Measurements from ENCODE around the gene KCTD5. TPM values are rescaled to one million over a fixed set of nuclear protein-coding genes. Genes with fewer than 3 reads are reported as not detected.

The KCTD5 gene
- total RNA-seq, 2 donors from 2014 or later = 24.1 to 55.0 TPM

DNA sequence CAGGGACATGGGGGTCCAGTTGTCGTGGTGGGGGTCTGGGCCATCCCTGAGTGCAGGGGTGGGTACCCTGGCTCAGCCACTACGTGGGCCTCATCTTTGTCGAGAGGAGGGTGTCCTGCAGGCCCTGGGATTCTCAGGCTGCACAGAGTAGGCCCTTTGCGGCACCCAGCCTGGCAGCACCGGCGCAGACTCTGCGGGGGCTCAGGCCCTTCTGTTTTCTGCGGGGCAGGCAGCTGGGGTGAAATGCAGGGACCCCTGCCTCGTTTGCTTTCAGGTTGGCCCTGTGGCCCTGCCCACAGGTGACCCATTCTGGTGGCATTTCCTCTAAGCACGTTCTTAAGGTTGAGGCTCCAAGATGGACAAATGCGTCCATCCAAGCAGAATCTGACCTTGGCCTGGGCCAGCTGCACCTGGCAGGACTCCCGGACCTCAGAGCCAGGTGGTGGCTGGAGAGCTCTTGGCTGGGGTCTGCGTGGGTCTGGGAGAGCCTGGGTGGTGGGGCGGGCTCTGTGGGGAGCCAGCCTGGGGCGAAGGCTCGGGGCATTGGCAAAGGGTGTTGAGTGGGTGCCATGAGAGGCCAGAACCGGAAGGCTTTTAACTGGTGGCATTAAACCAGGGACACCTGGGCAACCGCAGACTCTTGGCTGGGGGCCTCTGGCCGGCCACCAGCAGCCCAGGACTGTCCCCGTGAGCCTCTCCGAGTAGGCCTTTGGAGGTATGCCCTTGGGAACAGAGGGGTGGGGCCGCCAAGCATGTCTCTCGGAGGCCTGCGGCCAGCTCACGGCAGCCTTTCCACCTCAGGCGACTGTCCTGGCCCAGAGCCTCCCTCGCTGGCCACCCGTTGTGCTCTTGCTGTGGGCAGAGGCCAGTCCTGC lies 20.8 kb downstream of the KCTD5 start:
- Histone ChIP-seq H3K4me1 (replicated peaks) (no peaks in the 10 kb centered on the region), H3K27ac (no peak overlapping the region), H3K27me3 (replicated peaks; ENCODE audit: insufficient read depth) (no peaks in the 10 kb centered on the region), H3K36me3 (peaks cover 0 to 11% of the 10 kb centered on the region in 2 donors), H3K9me3 (no peaks in the 10 kb centered on the region), H3K4me3 (no peak overlapping the region)
- peak; percentile 61 for TF ChIP-seq POLR2AphosphoS5 (IDR thresholded peaks at IDR 0.05)
- TF ChIP-seq, protein P1, sequence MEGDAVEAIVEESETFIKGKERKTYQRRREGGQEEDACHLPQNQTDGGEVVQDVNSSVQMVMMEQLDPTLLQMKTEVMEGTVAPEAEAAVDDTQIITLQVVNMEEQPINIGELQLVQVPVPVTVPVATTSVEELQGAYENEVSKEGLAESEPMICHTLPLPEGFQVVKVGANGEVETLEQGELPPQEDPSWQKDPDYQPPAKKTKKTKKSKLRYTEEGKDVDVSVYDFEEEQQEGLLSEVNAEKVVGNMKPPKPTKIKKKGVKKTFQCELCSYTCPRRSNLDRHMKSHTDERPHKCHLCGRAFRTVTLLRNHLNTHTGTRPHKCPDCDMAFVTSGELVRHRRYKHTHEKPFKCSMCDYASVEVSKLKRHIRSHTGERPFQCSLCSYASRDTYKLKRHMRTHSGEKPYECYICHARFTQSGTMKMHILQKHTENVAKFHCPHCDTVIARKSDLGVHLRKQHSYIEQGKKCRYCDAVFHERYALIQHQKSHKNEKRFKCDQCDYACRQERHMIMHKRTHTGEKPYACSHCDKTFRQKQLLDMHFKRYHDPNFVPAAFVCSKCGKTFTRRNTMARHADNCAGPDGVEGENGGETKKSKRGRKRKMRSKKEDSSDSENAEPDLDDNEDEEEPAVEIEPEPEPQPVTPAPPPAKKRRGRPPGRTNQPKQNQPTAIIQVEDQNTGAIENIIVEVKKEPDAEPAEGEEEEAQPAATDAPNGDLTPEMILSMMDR (IDR thresholded peaks at IDR 0.05) = no peak
- TF ChIP-seq POLR2A (IDR thresholded peaks at IDR 0.05) = no peak
- DNase-seq (ENCODE audit: low spot score) = peak; percentile 43
- intact Hi-C loops (cut with DNase I) = loop anchor here (10.0 kb wide), 1 partner anchor 338 kb away; no protein-coding TSS in a partner anchor
- WGBS = 76% methylated on average over 23 of the region's 28 CpGs

DNA sequence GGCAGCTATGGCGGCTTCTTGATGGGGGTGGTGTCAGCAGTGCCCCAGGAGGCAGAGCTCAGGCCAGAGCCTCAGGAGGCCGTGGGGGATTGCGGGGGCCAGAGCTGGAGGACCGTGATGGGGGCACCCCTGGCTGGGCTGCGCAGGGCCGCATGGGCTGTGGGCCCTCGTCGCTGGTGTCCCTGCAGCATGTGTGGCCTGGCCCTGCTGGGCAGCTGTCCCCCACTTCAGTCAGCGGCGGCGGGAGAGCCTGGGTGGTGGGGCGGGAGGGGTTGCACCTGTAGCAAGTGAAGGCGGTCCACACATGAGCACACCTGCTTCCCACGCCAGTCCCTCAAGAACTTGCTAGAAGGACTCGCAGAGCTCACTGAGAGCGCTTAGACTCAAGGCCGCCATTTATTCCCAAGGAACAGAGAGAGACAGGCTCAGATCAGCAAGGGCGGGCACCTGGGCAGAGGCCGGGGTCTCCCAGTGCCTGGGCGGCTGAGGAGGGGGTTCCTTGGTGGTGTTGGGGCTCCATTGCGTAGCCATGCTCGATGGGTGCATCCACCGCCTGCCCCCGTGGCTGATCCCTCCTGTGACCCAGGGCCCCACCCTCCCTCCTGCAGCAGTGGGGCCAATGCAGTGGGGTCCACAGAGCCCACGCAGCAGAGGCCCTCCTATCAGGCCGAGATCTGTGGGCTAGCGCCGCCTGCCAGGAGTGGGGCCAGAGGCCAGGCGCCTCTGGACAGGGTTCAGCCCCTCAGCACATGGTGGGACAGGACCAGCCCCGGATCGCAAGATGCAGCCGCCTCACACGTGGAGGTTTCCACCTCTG lies 22.1 kb downstream of the KCTD5 start:
- H3K27me3 ChIP-seq (replicated peaks; ENCODE audit: insufficient read depth) = no peaks in the 10 kb centered on the region
- H3K27ac ChIP-seq = no peak overlapping the region
- H3K9me3 ChIP-seq = no peaks in the 10 kb centered on the region
- no peaks in the 10 kb centered on the region for H3K36me3 ChIP-seq
- WGBS = 88% methylated on average over 33 of the region's 33 CpGs
- no peak for DNase-seq (ENCODE audit: low spot score)
- no peaks in the 10 kb centered on the region for H3K4me1 ChIP-seq (replicated peaks)
- intact Hi-C loops (cut with DNase I) = loop anchor here (10.0 kb wide), 1 partner anchor 340 kb away; no protein-coding TSS in a partner anchor
- TF ChIP-seq, protein P1 (IDR thresholded peaks at IDR 0.05) = no peak
- TF ChIP-seq POLR2A (IDR thresholded peaks at IDR 0.05) (no peak), POLR2AphosphoS5 (IDR thresholded peaks at IDR 0.05) (no peak)
- no peak overlapping the region for H3K4me3 ChIP-seq

DNA sequence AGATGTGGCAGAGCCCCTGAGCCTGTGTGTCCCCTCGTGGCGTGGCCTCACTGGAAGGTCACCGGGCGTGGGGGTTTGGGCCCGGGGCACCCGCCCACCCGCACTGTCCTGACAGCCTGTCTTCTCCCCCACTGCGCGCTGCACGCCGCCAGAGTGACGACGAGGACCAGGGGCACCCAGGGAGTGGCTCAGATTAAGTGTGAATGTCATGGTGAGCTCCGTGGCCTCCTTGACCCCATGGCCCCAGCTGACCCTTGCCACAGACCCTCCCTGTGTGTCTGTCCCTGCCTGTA lies 22.6 kb downstream of the KCTD5 start:
- no peaks in the 10 kb centered on the region for H3K27me3 ChIP-seq (replicated peaks; ENCODE audit: insufficient read depth)
- H3K4me1 ChIP-seq (replicated peaks) = no peaks in the 10 kb centered on the region
- TF ChIP-seq, protein P1 (IDR thresholded peaks at IDR 0.05) = no peak
- TF ChIP-seq POLR2A (IDR thresholded peaks at IDR 0.05) (no peak), POLR2AphosphoS5 (IDR thresholded peaks at IDR 0.05) (no peak)
- no peak overlapping the region for H3K4me3 ChIP-seq
- WGBS = 93% methylated on average over 12 of the region's 14 CpGs
- intact Hi-C loops (cut with DNase I) = loop anchor here (10.0 kb wide), 1 partner anchor 340 kb away; no protein-coding TSS in a partner anchor
- no peak overlapping the region for H3K27ac ChIP-seq
- DNase-seq (ENCODE audit: low spot score) = no peak
- no peaks in the 10 kb centered on the region for H3K36me3 ChIP-seq
- no peaks in the 10 kb centered on the region for H3K9me3 ChIP-seq

DNA sequence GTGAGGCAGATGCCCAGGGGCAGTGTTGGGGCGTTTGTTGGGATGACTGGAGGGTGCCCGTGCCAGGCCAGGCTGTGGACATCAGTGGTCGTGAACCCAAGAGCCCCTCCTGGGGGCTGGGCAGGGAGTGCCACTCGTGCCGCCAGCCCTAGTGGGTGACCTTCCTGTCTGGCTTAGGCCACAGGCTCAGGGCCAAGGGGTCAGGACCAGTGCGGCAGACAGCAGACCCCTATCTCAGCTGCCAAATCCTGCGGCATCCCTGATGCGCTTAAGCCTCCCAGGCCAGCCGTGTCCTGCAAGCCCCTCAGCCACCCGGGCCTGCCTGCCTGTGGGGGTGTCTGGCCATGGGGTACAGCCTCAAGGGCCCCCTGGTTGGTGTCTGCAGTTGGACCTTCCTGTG lies 23.0 kb downstream of the KCTD5 start:
- DNase-seq (ENCODE audit: low spot score) = no peak
- Histone ChIP-seq H3K27me3 (replicated peaks; ENCODE audit: insufficient read depth) (no peaks in the 10 kb centered on the region), H3K36me3 (no peaks in the 10 kb centered on the region), H3K9me3 (no peaks in the 10 kb centered on the region), H3K27ac (no peak overlapping the region), H3K4me3 (no peak overlapping the region), H3K4me1 (replicated peaks) (no peaks in the 10 kb centered on the region)
- TF ChIP-seq POLR2AphosphoS5 (IDR thresholded peaks at IDR 0.05) = no peak
- TF ChIP-seq POLR2A (IDR thresholded peaks at IDR 0.05) = no peak
- TF ChIP-seq, protein P1 (IDR thresholded peaks at IDR 0.05) = no peak
- intact Hi-C loops (cut with DNase I) = loop anchor here (10.0 kb wide), 1 partner anchor 341 kb away; no protein-coding TSS in a partner anchor
- WGBS = 92% methylated on average over 10 of the region's 10 CpGs

Measured in prostate gland (tissue), 2 donors.